CD4-positive, alpha-beta T cell (primary cell): Measurements from ENCODE around the gene ATG9A. TPM values are rescaled to one million over a fixed set of nuclear protein-coding genes. Genes with fewer than 3 reads are reported as not detected.

Experiments used
- ATAC-seq: fragments of 200-7000 bp; cut with Tn5 transposase; one replicate; pipeline ENCODE4 v1.10.0; 2022; ENCODE audit warnings: mild to moderate bottlenecking; ENCODE audit not compliant: poor library complexity
- CTCF ChIA-PET: fragments of 350-600 bp; sonication (Branson Sonifier 250); formaldehyde crosslinking; loops from one replicate; lab custom pipeline; 2021; ENCODE audit warnings: antibody characterized with exemption, inconsistent platforms; lab: Charles Lee
- POLR2A ChIA-PET: fragments of 350-600 bp; sonication (Branson Sonifier 250); formaldehyde crosslinking; loops from one replicate; lab custom pipeline; 2021; ENCODE audit warnings: antibody characterized with exemption, inconsistent platforms; lab: Charles Lee
- DNase-seq, 14 experiments: peaks; one replicate each; pipeline ENCODE4 v3.0.0-alpha.2; 2013 to 2020; ENCODE audit warnings: mixed read lengths in 2 of 14
- H3K27ac ChIP-seq, 2 donors: one replicate each; pipeline versions ENCODE4 v1.5.1 to v1.7.0; 2013; ENCODE audit warnings: low read length in 2 of 2, low read depth in 1 of 2, mild to moderate bottlenecking in 1 of 2
- H3K27me3 ChIP-seq, 2 experiments: 1 replicate in 1 of 2; 2 replicates in 1 of 2; pipeline versions ENCODE4 v1.6.1 to v1.7.0; 2013; ENCODE audit warnings: low read length in 2 of 2, control low read depth in 1 of 2, mild to moderate bottlenecking in 1 of 2, moderate library complexity in 1 of 2; ENCODE audit not compliant: insufficient read depth in 2 of 2, control insufficient read depth in 1 of 2
- H3K36me3 ChIP-seq: one replicate; pipeline ENCODE4 v1.6.1; 2013; ENCODE audit warnings: low read length, control low read depth; ENCODE audit not compliant: insufficient read depth
- H3K4me1 ChIP-seq: one replicate; pipeline ENCODE4 v1.6.1; 2013; ENCODE audit warnings: low read length, control low read depth; ENCODE audit not compliant: insufficient read depth
- H3K4me3 ChIP-seq: one replicate; pipeline ENCODE4 v1.5.1; 2013; ENCODE audit warnings: mild to moderate bottlenecking, low read length, moderate library complexity
- H3K9me3 ChIP-seq, 2 experiments: 1 replicate in 1 of 2; 2 replicates in 1 of 2; pipeline versions ENCODE4 v1.6.1 to v1.7.0; 2013; ENCODE audit warnings: low read length in 2 of 2, mild to moderate bottlenecking in 2 of 2, control low read depth in 1 of 2, moderate library complexity in 1 of 2; ENCODE audit not compliant: control insufficient read depth in 1 of 2, insufficient read depth in 1 of 2
- H3K27ac Mint-ChIP-seq: one replicate; pipeline ENCODE4 v1.8.0; 2020; ENCODE audit warnings: mixed read lengths
- H3K27me3 Mint-ChIP-seq: one replicate; pipeline ENCODE4 v1.8.0; 2021; ENCODE audit warnings: mixed read lengths
- H3K36me3 Mint-ChIP-seq: one replicate; pipeline ENCODE4 v1.8.0; 2021; ENCODE audit warnings: low read depth, mixed read lengths
- H3K4me1 Mint-ChIP-seq: one replicate; pipeline ENCODE4 v1.8.0; 2021; ENCODE audit warnings: low read depth, mixed read lengths
- H3K4me3 Mint-ChIP-seq: one replicate; pipeline ENCODE4 v1.8.0; 2020; ENCODE audit warnings: mild to moderate bottlenecking, mixed read lengths
- H3K9me3 Mint-ChIP-seq: one replicate; pipeline ENCODE4 v1.8.0; 2020; ENCODE audit warnings: mixed read lengths
- CTCF ChIP-seq: fragments of 200-600 bp; IDR thresholded peaks from one replicate; pipeline ENCODE4 v1.8.0; 2022; ENCODE audit warnings: antibody characterized with exemption, mild to moderate bottlenecking
- intact Hi-C, 2 experiments: fragments of 100-400 bp; cut with DNase I in 1 of 2; cut with micrococcal nuclease in 1 of 2; formaldehyde crosslinking; loops; one replicate each; pipeline versions ENCODE4 v1.15.1 to v1.9.0; 2023 to 2025; cut with DNase I, micrococcal nuclease
- total RNA-seq, 174 experiments: library from RNA in 2 of 174; stranded (reverse) in 2 of 174; gene quantifications; one replicate each; pipeline ENCODE4 v1.2.3 and lab custom pipeline; 2021 to 2026

The ATG9A gene
- total RNA-seq, 2 experiments from 2014 or later, result 105 to 106 TPM

- ATAC-seq (no peak), DNase-seq (no peak)
- Mint-ChIP-seq H3K27me3 (no peaks in the 10 kb centered on the region), H3K9me3 (no peaks in the 10 kb centered on the region), H3K4me1 (peaks cover 18% of the 10 kb centered on the region), H3K27ac (no peak overlapping the region), H3K4me3 (no peak overlapping the region), H3K36me3 (no peaks in the 10 kb centered on the region)
- intact Hi-C loops, result no loop called here
- no peak overlapping the region for H3K4me3 ChIP-seq
- H3K27me3 ChIP-seq, result peaks cover 0 to 2% of the 10 kb centered on the region in 2 experiments
- H3K36me3 ChIP-seq, result no peaks in the 10 kb centered on the region
- POLR2A ChIA-PET, result interaction anchor here (0.8 to 2.1 kb wide), 2 partner anchors 19 to 21 kb away, joined by 3 to 7 read pairs; partner anchors contain the start of genes TUBA4A and TUBA4B
- TF ChIP-seq CTCF, result no peak
- peaks cover 17% of the 10 kb centered on the region for H3K4me1 ChIP-seq
- H3K27ac ChIP-seq, result no peak overlapping the region
- CTCF ChIA-PET, result interaction anchor here (1.2 to 2.1 kb wide), 2 partner anchors 19 to 21 kb away, joined by 3 to 15 read pairs; no protein-coding TSS in a partner anchor
- no peaks in the 10 kb centered on the region for H3K9me3 ChIP-seq
Observed at GRCh38 chr2:219273937-219274336, 44.5 kb upstream of the ATG9A start.

- intact Hi-C loops, result no loop called here
- Mint-ChIP-seq H3K4me3 (no peak overlapping the region), H3K9me3 (no peaks in the 10 kb centered on the region), H3K36me3 (no peaks in the 10 kb centered on the region), H3K27ac (no peak overlapping the region), H3K27me3 (no peaks in the 10 kb centered on the region), H3K4me1 (peaks cover 9% of the 10 kb centered on the region)
- ChIA-PET POLR2A (interaction anchor here (2.1 kb wide), 1 partner anchor 20 kb away, joined by 7 read pairs; the partner anchor contains the start of genes TUBA4A and TUBA4B), CTCF (interaction anchor here (2.1 kb wide), 1 partner anchor 22 kb away, joined by 15 read pairs; no protein-coding TSS in a partner anchor)
- no peak overlapping the region for H3K27ac ChIP-seq
- no peak for TF ChIP-seq CTCF
- H3K9me3 ChIP-seq, result no peaks in the 10 kb centered on the region
- H3K27me3 ChIP-seq, result peaks cover 0 to 2% of the 10 kb centered on the region in 2 experiments
- H3K36me3 ChIP-seq, result no peaks in the 10 kb centered on the region
- peaks cover 8% of the 10 kb centered on the region for H3K4me1 ChIP-seq
- H3K4me3 ChIP-seq, result no peak overlapping the region
- ATAC-seq (no peak), DNase-seq (no peak)
Observed at GRCh38 chr2:219272995-219273394, 43.6 kb upstream of the ATG9A start.

DNA sequence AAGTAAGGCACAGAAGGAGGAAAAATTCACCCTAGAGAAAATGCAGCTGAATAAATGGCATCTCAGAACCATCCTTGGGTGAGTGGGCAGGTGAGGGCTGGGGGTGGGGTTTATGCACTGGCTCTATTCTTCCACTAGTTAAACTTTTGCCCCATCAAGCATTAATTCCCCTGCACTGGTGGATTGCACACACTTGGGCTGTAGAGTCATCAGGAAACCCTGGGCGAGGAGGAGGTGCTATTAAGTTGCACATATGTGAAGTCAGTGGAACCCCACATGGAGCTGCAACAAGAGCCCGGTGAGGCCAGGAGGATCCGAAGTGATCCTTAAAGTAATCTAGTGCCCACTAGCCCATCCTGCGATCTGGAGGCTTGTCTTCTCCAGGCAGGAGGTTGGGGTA is 42.9 kb upstream of the ATG9A start:
- no peak for ATAC-seq
- POLR2A ChIA-PET, result interaction anchor here (2.1 kb wide), 1 partner anchor 19 kb away, joined by 7 read pairs; the partner anchor contains the start of genes TUBA4A and TUBA4B
- intact Hi-C loops, result no loop called here

More for the DNA sequence above, 42.9 kb upstream of the ATG9A start:
- Histone ChIP-seq H3K4me3 (no peak overlapping the region), H3K4me1 (peaks cover 2% of the 10 kb centered on the region), H3K9me3 (no peaks in the 10 kb centered on the region), H3K36me3 (no peaks in the 10 kb centered on the region), H3K27ac (no peak overlapping the region), H3K27me3 (peaks cover 0 to 2% of the 10 kb centered on the region in 2 experiments)
- Mint-ChIP-seq H3K4me3 (no peak overlapping the region), H3K27me3 (no peaks in the 10 kb centered on the region), H3K4me1 (peaks cover 2% of the 10 kb centered on the region), H3K27ac (no peak overlapping the region), H3K9me3 (no peaks in the 10 kb centered on the region), H3K36me3 (no peaks in the 10 kb centered on the region)
- CTCF ChIA-PET, result no interaction called here
- no peak for DNase-seq
- no peak for TF ChIP-seq CTCF
